GM21723 (cell line): Measurements from ENCODE around the gene DHX9.

Source experiments
- ATAC-seq: cut with Tn5 transposase; IDR thresholded peaks from one replicate; pipeline ENCODE4 v1.9.1; 2021; ENCODE audit warnings: mild to moderate bottlenecking, moderate library complexity; ENCODE audit not compliant: unreplicated experiment

The DHX9 gene

DNA sequence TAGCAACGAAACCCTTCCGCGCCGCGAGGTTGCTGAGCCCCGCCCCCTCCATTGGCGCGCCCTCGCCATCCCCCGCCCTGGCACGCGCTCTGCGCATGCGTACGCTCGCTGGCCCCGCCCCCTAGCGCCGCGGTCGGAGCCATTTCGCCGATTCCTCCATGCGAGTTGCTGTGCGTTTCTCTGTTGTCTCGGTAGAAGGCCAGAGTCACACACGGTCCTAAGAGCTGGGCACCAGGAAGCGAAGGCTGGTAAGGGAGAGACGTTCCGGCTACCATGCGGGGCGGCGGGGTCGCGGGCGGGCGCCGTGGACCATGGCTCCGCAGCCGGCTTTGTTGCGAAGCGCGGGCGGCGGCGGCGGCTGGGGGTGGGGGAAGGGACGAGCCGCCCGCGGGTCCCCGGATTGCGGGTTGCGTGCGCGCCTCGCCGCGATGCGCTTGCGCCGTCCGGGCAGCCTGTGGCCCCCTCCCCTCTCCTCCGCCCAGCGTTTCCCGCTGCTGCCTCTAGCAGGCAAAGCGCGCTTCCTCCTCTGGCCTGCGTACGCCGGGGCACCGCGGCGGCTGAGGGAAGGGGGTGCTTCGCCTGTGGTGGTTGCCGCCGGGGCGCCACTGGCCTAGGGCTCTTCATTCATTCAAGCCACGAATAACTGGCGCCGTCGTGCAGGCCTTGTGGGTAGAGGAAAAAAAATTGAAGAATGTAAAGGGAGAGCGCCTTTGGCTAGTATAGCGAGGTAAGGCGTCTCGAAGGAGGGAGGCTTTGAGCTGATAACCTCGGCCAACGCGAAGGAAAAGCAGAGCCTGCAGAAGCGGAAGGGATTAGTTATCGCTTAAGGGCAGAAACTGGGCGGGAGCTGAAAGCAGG lies at the start of gene DHX9:
Gene DHX9, plus strand, starts transcription at position 139 of the 858 bp plus-strand sequence. CDS start 3,220 bp downstream, outside the sequence.
- peak; percentile 81 for ATAC-seq

DNA sequence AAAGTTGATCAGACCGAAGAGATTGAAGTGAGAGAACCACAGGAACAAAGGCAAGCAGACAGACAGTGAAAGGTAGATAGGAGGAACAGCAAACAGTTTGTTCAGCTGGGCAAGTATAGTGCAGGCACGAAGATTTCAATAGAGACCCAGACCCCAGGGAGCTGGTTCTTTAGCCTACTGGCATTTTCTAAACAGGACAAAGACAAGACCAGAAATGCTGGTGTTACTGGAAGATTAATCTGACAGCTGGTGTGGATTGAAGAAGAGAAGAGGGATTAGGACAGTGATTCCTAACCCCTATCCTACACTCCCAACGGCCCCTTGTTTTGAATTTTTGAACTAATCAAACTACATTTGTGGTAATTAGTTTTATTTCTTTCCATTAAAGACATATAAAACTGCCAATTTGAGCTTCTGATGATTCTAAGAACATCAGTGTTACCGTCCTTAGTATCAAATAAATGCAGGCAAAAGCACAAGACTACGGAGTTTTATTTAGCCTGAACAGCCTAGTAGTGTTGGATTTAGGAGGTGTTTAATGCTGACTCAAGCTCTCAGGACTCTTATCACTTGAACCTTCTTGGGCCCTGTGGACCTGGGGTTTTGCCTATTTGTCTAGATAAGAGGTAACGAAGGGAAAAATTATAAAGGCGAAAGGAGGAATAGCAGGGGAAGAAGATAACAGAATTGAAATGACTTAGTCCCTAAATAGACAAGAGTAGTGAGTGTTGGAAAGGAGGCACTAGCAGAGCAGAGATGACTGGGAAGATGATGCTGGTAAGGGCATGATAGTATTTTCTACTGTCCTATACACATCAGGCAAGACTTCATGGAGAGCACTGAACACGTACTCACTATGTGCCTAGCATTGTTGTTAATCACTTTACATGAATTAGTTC lies 47.6 kb upstream of the DHX9 start:
- ATAC-seq: no peak

DNA sequence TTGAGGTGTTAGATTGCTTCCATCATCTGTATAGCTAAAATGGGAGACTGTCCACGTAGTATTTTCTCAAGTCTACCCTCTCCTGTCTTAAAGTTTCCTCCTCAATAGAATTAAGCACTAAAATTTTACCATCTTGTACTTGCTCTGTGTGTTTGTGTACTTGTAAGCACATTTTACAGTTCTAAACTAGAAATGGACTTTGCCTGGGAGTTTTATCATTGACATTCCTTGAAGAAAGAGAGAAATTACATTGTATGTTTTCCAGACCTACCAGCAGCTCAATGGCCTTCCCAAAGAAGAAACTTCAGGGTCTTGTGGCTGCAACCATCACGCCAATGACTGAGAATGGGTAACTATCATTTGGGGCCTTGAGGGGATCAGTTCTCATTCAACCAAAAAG lies 45.1 kb upstream of the DHX9 start:
- no peak for ATAC-seq

DNA sequence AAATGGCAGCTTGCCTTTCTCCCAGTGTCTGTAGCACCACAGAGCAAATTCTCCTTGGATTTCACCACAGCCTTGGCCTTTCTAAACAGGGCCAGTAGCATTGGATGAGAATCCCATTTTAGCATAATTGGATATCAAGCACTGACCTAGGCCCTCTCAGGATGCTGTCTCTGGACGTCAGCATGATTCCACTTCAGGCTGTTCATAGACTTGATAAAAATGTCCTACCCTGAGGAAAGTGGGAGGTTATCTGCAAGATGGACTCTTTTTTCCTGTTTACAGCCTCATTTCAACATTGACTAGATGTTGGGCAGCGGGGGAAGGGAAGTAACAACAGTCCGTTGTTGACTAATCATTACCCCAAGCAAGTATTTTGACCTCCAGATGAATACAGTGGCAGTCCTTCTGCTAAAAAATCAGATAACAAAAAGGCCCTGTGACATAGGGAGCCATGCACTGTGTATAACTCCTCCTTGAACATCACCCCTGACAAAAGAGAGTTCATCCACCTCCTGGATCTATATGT lies 44.4 kb upstream of the DHX9 start:
- ATAC-seq: no peak

DNA sequence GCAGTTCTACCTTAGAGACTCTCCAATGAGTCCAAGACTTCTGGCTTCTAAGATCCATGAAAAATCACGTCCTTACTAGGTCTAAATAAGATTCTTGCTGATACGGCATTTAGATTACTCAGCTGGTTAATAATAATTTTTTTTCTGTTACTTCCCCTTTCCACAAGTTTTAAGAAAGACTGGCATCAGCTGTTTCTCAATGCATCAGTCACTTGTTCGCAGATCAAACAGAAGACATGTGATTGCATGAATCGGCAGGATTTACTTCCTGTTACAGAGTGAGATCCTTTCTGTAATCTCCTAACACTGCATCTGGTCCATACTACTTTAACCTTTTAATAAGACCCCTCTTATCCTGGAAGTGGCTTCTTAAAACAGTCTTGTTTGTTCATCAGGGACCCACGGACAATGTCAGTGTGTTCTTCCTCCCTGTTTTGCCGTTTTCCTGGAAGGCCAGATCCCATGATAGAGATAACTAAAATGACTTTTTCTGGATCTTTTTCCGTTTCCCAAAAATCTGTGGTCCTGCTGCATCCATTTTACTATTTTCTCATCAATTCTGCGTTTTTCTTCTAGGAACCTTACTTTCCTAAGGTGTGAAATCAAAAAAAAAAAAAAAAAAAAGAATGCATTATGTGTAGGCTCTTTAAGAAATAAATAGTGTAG lies 43.5 kb upstream of the DHX9 start:
- no peak for ATAC-seq

DNA sequence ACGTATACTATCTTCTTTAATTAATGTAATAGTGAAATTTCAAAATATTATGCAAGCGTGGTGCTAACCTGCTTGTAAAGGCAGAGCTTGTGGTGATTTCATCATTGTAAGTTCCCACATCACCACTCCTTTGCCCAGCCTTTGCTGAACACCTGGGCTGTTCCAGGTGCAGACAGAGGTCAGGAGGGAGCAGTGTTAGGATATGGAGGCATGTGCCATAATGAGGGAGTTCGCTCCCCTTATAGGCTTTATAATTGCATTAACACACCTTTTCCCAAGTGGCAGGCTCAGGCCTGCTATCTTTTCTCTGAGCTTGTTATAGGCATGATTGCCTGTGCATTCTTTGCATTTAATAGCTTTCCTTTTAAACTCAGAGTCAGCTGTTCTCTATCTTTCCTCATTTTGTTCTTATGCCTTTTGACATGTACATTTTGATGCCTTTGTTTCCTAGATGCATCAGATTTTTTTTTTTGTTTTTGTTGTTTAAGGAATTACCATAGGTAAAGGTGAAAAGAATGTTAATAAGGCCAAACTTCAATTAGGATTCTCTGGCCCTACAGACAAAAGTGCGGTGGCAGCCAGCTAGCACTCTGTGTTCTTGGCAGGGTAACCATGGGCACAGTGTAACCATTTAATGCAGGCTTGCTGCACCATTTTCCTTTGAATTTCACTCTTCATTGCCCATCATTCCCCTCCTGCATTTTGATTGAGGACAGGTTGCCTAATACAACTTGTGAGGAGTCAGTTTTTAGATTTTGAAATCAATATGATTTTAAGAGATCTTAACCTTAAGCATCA lies 36.9 kb upstream of the DHX9 start:
- ATAC-seq: no peak

DNA sequence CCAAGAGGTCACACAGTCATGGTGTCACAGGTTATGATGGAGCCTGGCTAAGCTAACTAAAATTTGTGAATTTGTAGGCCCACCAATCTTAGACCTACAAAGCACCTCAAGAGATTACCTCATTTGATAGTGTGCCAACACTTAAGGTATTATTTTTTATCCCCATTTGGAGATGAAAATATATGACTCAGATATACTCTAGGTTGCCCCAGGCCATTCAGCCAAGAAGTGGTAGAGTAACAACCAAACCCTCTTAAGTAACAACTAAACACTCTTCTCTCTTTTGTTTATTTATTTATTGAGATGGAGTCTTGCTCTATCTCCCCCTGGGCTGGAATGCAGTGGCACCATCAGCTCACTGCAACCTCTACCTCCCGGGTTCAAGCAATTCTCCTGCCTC lies 35.3 kb upstream of the DHX9 start:
- ATAC-seq: no peak

DNA sequence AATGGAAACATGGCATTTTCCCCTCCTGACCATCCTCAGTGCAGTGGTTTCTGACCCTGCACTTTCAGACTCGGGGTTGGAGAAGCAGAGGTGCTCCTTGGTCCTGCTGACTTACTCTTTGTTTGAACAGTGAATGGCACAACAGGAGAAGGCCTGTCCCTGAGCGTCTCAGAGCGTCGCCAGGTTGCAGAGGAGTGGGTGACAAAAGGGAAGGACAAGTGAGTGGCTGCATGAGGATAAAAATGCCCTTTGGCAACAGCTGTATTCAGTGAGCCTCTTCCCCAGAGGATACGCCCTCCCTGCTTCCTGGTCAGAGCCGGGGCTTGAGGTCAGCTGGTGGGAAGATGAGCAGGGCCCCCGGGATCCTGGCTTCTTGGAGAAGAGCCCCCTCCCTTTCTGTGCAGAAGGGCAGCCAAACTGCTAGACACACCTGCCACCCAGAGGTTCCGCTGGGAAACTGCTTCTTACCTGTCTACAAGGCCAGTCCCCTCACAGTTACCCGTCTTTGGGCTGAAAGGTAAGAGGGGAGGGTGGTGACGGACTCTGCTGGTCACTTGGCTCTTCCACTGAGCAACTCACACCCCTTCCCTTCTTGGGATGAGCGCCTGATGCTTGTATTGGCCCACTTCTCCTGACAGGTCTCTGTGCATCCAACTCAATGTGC lies 33.0 kb upstream of the DHX9 start:
- ATAC-seq: no peak

DNA sequence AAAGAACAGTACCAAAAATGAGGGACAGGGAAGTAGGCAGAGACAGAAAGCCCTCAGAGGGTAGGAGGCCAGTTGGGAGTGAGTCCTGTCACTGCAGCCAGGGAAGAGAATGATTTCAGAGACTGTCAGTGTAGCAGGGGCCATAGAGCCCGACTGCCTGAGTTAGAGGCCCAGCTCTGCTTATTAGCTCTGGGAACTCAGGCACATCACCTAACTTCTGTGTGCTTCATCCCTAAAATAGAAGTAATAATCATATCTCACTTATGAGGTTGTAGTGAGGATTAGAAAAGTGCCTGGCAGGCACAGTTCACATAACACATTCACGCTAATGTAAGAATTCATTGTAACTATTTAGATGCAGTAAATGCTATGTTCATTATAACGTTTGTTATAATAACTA lies 31.2 kb upstream of the DHX9 start:
- ATAC-seq: no peak

DNA sequence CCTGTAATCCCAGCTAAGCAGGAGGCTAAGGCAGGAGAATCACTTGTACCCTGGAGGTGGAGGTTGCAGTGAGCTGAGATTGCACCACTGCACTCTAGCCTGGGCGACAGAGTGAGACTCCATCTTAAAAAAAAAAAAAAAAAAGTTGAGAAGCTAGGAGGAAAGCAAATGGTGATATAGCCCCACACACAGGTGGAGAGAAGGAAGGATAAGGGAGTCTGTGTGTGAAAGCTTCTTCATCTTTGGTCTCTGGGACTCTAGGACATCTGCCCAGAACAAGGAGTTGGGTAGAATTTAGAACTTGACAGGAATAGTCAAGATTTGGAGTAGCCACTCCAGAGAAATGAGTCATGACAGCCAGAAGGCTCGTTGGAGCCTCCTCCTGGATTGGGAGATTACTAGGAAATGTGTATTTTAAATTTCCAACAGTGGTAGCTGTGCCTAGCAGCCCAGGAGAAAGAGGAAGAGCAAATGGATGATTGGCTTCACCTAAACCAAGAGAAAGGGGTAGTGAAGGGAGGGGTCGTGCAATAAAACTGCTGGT lies 29.7 kb upstream of the DHX9 start:
- no peak for ATAC-seq

DNA sequence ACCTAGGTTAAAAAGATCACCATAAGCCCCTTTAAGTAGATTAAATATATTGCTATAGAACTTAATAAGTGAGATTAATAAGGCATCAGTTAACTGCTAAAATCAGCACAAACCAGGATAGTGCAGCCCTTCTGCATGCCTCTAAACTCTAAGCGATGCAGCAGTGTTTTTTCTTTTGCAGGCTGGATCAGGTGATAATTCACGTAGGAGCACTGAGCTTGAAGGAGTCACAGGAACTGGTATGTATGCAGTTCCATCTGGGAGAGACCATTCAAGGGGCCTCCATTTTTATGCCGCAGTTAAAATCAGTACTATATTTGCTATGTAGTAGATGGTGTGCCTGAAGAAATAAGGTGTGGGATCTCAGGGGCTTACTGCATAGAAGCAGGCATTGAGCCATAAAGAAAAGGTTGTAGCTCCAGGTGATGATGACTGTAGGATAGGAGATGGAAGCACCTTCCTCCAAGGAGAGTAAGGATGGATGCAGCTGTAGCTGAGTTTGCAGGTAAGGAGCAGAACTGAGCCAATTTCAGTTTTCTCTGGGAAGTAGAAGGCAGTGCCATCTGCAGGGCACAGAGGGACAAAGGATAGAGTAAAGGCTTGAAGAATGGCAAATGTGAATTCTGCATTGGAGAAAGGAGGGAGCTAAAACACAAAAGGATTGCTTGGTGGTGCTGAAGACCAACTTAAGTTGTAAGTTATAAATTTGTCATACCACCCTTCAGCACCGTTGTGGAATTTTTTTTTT lies 27.0 kb upstream of the DHX9 start:
- no peak for ATAC-seq

DNA sequence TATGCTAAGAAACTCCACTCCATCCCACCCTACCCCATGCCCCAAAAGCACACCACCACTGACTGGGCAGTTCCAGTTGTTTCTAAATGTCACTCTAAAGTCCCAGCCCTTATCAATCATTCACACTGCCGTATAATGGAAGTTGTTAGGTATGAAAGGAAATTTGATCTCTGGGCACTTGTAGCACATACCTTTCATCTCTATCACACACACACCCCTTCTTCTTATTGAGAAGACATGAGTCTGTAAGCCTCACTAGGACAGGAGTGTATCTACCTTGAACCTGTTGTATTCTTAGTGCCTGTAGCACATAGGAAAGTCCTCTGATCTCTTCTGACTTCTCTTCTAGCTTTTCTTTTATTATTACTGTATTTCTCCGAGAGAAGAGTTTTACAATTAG lies 22.3 kb upstream of the DHX9 start:
- no peak for ATAC-seq

DNA sequence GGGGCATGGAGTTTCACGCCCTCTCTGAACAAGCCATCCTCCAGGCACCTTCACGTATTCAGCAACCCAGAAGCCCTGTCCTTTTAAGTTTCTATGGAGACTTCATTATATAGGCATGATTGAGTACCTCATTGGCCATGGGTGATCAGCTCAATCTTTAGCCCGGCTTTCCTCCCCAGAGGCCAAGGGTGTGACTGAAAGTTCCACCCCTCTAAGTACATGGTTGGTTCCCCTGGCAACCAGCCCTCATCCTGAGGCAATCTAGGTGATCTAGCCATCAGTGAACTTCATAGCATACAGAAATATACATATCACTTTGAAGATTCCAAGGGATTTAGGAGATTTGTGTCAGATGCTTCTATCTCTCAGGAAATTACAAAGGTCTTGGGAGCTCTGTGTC lies 21.3 kb upstream of the DHX9 start:
- no peak for ATAC-seq

DNA sequence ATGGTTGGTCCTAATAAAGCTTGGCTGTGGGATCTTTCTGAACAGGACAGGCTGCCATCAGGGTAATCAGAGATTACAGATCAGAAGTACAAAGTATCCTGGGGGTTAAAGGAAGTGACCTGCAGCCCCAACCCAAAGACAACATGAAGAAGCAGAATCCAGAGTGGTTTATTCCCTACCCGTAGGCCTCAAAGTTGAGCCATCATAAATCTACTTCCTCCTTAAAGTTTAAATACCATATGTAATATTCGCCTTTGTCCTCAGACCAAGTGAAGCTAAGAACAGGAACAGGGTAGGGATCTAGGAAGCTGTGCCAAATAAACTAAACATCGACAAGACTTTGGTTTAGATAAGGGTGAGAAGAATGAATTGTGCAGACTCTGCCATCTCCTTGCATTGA lies 15.9 kb upstream of the DHX9 start:
- ATAC-seq: no peak

DNA sequence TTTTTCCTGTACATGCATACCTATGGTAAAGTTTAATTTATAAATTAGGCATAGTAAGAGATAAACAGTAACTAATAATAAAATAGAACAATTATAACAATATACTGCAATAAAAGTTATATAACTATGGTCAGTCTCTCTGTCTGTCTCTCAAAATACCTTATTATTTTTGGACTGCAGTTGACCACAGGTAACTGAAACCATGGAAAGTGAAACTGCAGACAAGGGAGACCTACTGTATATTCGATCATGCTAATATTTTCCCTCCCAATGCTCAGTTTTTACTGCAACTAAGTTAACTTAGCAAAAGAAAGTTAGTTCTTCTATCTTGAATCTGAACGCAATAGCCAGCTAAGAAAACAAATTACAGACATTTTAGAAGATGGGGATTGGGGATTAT lies 12.3 kb upstream of the DHX9 start:
- ATAC-seq: no peak

DNA sequence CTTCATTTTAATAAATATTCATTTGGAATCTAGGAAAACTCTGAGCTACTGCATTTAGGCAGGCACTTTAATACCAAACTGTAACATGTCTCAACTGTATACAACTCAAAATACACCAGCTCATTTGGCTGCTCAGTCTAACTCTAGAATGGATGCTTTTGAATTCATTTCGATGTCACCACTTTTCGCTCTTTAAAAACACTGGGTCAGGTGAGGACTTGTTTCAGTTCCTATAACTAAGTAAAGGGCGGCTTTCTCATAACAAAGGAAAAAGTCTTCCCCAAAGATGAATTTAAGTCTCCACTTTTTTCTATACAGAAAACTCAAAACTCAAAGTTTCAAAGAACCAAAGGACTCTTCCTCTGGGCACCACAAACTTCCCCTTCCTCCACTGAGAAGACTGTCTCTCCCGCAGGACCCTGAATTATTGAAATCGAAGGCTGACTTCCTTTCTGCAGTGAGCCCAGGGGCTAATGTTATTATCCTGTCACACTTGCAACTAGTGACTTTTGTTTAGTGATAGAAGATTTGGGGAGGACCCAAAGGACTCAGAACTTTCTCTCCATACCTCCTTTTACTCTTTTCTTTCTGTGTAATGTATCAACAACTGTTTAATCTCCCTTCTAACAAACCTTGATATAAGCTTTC lies 9.7 kb upstream of the DHX9 start:
- ATAC-seq: peak; percentile 83

DNA sequence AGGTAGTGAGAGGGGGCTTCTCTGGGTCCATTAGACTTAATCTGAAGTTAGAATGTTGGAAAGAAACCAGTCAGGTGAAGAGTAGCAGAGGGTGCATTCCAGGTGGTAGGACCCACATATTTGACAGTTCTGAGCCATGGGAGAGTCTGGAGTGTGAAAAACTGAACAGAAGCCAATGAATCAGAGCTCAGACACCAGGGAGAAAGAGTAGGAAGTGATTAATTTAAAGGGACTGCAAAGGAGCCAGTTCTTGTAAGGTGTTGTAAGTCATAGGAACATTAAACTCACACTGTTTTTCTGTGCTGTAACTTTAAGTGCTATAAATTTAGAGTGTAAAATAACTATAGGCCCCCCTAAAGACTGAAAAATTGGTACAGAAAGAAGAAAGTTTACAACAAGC lies 5.9 kb upstream of the DHX9 start:
- no peak for ATAC-seq

DNA sequence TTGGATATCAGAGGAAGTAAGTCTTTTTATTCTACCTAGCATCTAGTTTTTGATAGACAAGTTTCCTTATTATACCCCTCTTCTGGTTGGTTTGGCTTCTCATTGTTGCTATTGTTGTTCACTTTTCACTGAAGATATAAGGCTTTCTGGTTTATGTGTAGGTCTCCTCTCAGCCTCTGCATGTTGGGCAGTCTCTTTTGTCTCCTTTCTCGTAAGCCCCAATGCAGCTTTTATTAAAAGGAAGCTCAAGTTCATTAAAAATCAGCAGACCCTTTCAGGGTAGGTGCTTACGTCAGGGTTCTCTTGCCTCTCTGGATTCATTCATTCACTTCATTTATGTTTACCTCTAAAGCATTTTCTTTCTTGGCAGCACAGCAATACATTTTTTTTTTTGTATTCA lies 4.8 kb upstream of the DHX9 start:
- ATAC-seq: no peak
